Liver (tissue), 9 donors: ENCODE measurements around the gene TMPRSS2. TPM values are rescaled to one million over a fixed set of nuclear protein-coding genes. Genes with fewer than 3 reads are reported as not detected.

Experiments
- DNase-seq: peaks from one replicate; pipeline ENCODE4 v3.0.0-alpha.2; 2017; ENCODE audit warnings: low spot score
- H3K27ac ChIP-seq, 2 donors: one replicate each; pipeline ENCODE4 v1.7.0; 2013; ENCODE audit warnings: inconsistent platforms in 2 of 2, low read length in 2 of 2, control low read depth in 1 of 2, low read depth in 1 of 2, mild to moderate bottlenecking in 1 of 2
- H3K27me3 ChIP-seq, 4 donors: one replicate each; pipeline versions ENCODE4 v1.6.1 to v1.7.0; 2013; ENCODE audit warnings: low read length in 3 of 4, inconsistent platforms in 1 of 4, mild to moderate bottlenecking in 1 of 4, moderate library complexity in 1 of 4; ENCODE audit not compliant: control insufficient read depth in 4 of 4, insufficient read depth in 4 of 4
- H3K36me3 ChIP-seq, 4 donors: one replicate each; pipeline versions ENCODE4 v1.6.1 to v1.7.0; 2013; ENCODE audit warnings: low read length in 3 of 4, mild to moderate bottlenecking in 3 of 4, low read depth in 1 of 4, moderate library complexity in 1 of 4; ENCODE audit not compliant: control insufficient read depth in 4 of 4, insufficient read depth in 3 of 4
- H3K4me1 ChIP-seq, 4 donors: one replicate each; pipeline versions ENCODE4 v1.6.1 to v1.7.0; 2013; ENCODE audit warnings: low read length in 3 of 4, mild to moderate bottlenecking in 3 of 4, moderate library complexity in 1 of 4; ENCODE audit not compliant: control insufficient read depth in 4 of 4, insufficient read depth in 4 of 4
- H3K4me3 ChIP-seq, 3 donors: one replicate each; pipeline versions ENCODE4 v1.6.1 to v1.7.0; 2013; ENCODE audit warnings: low read length in 3 of 3, control low read depth in 1 of 3, low read depth in 1 of 3, mild to moderate bottlenecking in 1 of 3
- H3K9ac ChIP-seq, 2 donors: one replicate each; pipeline ENCODE4 v1.7.0; 2013; ENCODE audit warnings: low read length in 2 of 2, mild to moderate bottlenecking in 2 of 2, moderate library complexity in 2 of 2, control low read depth in 1 of 2, low read depth in 1 of 2
- H3K9me3 ChIP-seq, 4 donors: one replicate each; pipeline versions ENCODE4 v1.6.1 to v1.7.0; 2013; ENCODE audit warnings: low read length in 3 of 4; ENCODE audit not compliant: control insufficient read depth in 4 of 4
- EGR1 ChIP-seq, 2 donors: IDR thresholded peaks; 2 replicates each; pipeline ENCODE4 v1.6.1; 2016 to 2018; ENCODE audit warnings: antibody characterized with exemption in 2 of 2, low read depth in 2 of 2
- FOXA1 ChIP-seq: IDR thresholded peaks from 2 replicates; pipeline ENCODE4 v1.6.1; 2016; ENCODE audit warnings: antibody characterized with exemption
- FOXA2 ChIP-seq: IDR thresholded peaks from 2 replicates; pipeline ENCODE4 v1.6.1; 2016; ENCODE audit warnings: antibody characterized with exemption
- GABPA ChIP-seq, 2 donors: IDR thresholded peaks in 1 of 2; conservative IDR thresholded peaks in 1 of 2; 2 replicates each; pipeline ENCODE4 v1.6.1; 2016; ENCODE audit warnings: antibody characterized with exemption in 2 of 2, mild to moderate bottlenecking in 1 of 2, moderate library complexity in 1 of 2
- HNF4A ChIP-seq, 2 donors: conservative IDR thresholded peaks; 2 replicates each; pipeline ENCODE4 v1.6.1; 2016; ENCODE audit warnings: antibody characterized with exemption in 2 of 2, mild to moderate bottlenecking in 2 of 2
- HNF4G ChIP-seq: IDR thresholded peaks from 2 replicates; pipeline ENCODE4 v1.6.1; 2016; ENCODE audit warnings: antibody characterized with exemption
- JUND ChIP-seq, 2 donors: IDR thresholded peaks; 2 replicates each; pipeline ENCODE4 v1.6.1; 2016; ENCODE audit warnings: antibody characterized with exemption in 2 of 2
- NR2F2 ChIP-seq: IDR thresholded peaks from 2 replicates; pipeline ENCODE4 v1.6.1; 2016; ENCODE audit warnings: antibody characterized with exemption
- RAD21 ChIP-seq, 2 donors: IDR thresholded peaks; 2 replicates each; pipeline ENCODE4 v1.6.1; 2016; ENCODE audit warnings: antibody characterized with exemption in 2 of 2, mild to moderate bottlenecking in 2 of 2
- RXRA ChIP-seq, 2 donors: IDR thresholded peaks; 2 replicates each; pipeline ENCODE4 v1.6.1; 2017 to 2018; ENCODE audit warnings: antibody characterized with exemption in 2 of 2, mild to moderate bottlenecking in 1 of 2
- SP1 ChIP-seq: IDR thresholded peaks from 2 replicates; pipeline ENCODE4 v1.6.1; 2018; ENCODE audit warnings: antibody characterized with exemption, mild to moderate bottlenecking
- TAF1 ChIP-seq: conservative IDR thresholded peaks from 2 replicates; pipeline ENCODE4 v1.6.1; 2016; ENCODE audit warnings: antibody characterized with exemption, mild to moderate bottlenecking
- YY1 ChIP-seq: IDR thresholded peaks from 2 replicates; pipeline ENCODE4 v1.6.1; 2016; ENCODE audit warnings: antibody characterized with exemption, mild to moderate bottlenecking
- WGBS: extraction: QIAGEN DNeasy Blood & Tissue Kit; methylation state at CpG from one replicate; pipeline ENCODE4 v1.1.7; 2013; 5-methylcytosine and 5-hydroxymethylcytosine counted together
- polyA plus RNA-seq, 2 donors: library from polyadenylated mRNA; stranded (reverse) in 1 of 2; unstranded in 1 of 2; fragments of 200-250 nt in 1 of 2; fragments of >200 nt in 1 of 2; fragmentation: Nextera tagmentation in 1 of 2; extraction: Ambion mirVana in 1 of 2; gene quantifications; one replicate each; pipeline versions ENCODE4 v1.2.1 to v1.2.3, GENCODE V29; 2013 to 2015
- total RNA-seq, 2 donors: library from RNA; depleted of rRNA; stranded (reverse); fragments of >200 nt; gene quantifications; one replicate each; pipeline ENCODE4 v1.2.3, GENCODE V29; 2014
- TF ChIP-seq, protein P1 (sequence below): IDR thresholded peaks from 2 replicates; pipeline ENCODE4 v1.6.1; 2016; ENCODE audit warnings: antibody characterized with exemption, mild to moderate bottlenecking
- TF ChIP-seq, protein P2 (sequence below): IDR thresholded peaks from 2 replicates; pipeline ENCODE4 v1.6.1; 2016; ENCODE audit warnings: antibody characterized with exemption
- TF ChIP-seq, protein P3 (sequence below): fragments of 150-350 bp; IDR thresholded peaks from 2 replicates; pipeline ENCODE4 v1.5.1; 2017; ENCODE audit warnings: improper control_type of control experiment, low read depth, low read length; ENCODE audit not compliant: missing input control
- TF ChIP-seq, protein P4 (sequence below): IDR thresholded peaks from 2 replicates; pipeline ENCODE4 v1.6.1; 2016; ENCODE audit warnings: antibody characterized with exemption
- TF ChIP-seq, protein P5 (sequence below): IDR thresholded peaks from 2 replicates; pipeline ENCODE4 v1.6.1; 2016; ENCODE audit warnings: antibody characterized with exemption
- donor health status: healthy.
- donor health status: healthy.
- donor health status: healthy.
- donor health status: healthy.
- donor health status: healthy.

Gene TMPRSS2
- total and polyA plus RNA-seq, 4 donors, result 0.14 to 32.0 (median 11.4) TPM

DNA sequence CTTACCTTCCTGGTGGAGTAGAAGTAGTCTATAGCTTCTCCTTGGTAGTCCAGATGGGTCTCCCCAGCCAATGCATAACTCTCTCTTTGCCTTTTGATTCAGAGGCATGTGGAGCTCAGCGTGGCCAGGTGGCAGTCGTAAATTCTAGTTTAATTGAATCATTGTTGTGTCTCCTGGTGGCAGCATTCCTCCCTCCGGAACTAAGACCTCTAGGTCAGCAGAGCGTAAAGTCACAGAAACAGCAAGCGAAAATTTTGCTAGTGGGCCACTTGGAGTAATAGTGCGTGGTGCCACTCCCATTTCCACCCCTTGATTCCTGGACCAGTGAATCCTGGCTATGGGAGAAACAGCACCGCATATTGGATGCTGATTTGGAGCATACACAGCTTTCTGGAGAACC is 3.9 kb upstream of the TMPRSS2 start:
- no peaks in the 10 kb centered on the region for H3K36me3 ChIP-seq

GRCh38 chr21:41510500-41510899 is 2.5 kb upstream of the TMPRSS2 start:
- Histone ChIP-seq H3K4me1 (peaks cover 7 to 33% (median 21%) of the 10 kb centered on the region in 4 donors), H3K4me3 (no peak overlapping the region), H3K9me3 (no peaks in the 10 kb centered on the region), H3K36me3 (no peaks in the 10 kb centered on the region), H3K27me3 (no peaks in the 10 kb centered on the region), H3K27ac (peak overlapping the region; percentile 43 to 76), H3K9ac (no peak overlapping the region)
- 31% methylated on average over 2 of the region's 2 CpGs for WGBS
- TF ChIP-seq, protein P1, sequence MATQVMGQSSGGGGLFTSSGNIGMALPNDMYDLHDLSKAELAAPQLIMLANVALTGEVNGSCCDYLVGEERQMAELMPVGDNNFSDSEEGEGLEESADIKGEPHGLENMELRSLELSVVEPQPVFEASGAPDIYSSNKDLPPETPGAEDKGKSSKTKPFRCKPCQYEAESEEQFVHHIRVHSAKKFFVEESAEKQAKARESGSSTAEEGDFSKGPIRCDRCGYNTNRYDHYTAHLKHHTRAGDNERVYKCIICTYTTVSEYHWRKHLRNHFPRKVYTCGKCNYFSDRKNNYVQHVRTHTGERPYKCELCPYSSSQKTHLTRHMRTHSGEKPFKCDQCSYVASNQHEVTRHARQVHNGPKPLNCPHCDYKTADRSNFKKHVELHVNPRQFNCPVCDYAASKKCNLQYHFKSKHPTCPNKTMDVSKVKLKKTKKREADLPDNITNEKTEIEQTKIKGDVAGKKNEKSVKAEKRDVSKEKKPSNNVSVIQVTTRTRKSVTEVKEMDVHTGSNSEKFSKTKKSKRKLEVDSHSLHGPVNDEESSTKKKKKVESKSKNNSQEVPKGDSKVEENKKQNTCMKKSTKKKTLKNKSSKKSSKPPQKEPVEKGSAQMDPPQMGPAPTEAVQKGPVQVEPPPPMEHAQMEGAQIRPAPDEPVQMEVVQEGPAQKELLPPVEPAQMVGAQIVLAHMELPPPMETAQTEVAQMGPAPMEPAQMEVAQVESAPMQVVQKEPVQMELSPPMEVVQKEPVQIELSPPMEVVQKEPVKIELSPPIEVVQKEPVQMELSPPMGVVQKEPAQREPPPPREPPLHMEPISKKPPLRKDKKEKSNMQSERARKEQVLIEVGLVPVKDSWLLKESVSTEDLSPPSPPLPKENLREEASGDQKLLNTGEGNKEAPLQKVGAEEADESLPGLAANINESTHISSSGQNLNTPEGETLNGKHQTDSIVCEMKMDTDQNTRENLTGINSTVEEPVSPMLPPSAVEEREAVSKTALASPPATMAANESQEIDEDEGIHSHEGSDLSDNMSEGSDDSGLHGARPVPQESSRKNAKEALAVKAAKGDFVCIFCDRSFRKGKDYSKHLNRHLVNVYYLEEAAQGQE, result peak; percentile 75
- TF ChIP-seq, protein P2, sequence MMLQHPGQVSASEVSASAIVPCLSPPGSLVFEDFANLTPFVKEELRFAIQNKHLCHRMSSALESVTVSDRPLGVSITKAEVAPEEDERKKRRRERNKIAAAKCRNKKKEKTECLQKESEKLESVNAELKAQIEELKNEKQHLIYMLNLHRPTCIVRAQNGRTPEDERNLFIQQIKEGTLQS, result peak; percentile 38
- TF ChIP-seq NR2F2 (no peak), JUND (IDR thresholded peaks at IDR 0.05) (peak; percentile 50 to 86), HNF4A (conservative IDR thresholded peaks at IDR 0.05) (peak; percentile 99 to 100), RAD21 (IDR thresholded peaks at IDR 0.05) (peak; percentile 64 to 69), FOXA1 (peak; percentile 41), TAF1 (peak; percentile 19), GABPA (IDR thresholded peaks at IDR 0.05 in 1 of 2, conservative IDR thresholded peaks at IDR 0.05 in 1 of 2) (peak in 1 of 2 donors; percentile 53), FOXA2 (peak; percentile 68), SP1 (peak; percentile 96), EGR1 (IDR thresholded peaks at IDR 0.05; ENCODE audit: low read depth in 2 of 2) (peak in 1 of 2 donors; percentile 84), RXRA (IDR thresholded peaks at IDR 0.05) (peak; percentile 87 to 96), YY1 (peak; percentile 60), HNF4G (peak; percentile 96)
- TF ChIP-seq, protein P3, sequence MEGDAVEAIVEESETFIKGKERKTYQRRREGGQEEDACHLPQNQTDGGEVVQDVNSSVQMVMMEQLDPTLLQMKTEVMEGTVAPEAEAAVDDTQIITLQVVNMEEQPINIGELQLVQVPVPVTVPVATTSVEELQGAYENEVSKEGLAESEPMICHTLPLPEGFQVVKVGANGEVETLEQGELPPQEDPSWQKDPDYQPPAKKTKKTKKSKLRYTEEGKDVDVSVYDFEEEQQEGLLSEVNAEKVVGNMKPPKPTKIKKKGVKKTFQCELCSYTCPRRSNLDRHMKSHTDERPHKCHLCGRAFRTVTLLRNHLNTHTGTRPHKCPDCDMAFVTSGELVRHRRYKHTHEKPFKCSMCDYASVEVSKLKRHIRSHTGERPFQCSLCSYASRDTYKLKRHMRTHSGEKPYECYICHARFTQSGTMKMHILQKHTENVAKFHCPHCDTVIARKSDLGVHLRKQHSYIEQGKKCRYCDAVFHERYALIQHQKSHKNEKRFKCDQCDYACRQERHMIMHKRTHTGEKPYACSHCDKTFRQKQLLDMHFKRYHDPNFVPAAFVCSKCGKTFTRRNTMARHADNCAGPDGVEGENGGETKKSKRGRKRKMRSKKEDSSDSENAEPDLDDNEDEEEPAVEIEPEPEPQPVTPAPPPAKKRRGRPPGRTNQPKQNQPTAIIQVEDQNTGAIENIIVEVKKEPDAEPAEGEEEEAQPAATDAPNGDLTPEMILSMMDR, result no peak
- TF ChIP-seq, protein P4, sequence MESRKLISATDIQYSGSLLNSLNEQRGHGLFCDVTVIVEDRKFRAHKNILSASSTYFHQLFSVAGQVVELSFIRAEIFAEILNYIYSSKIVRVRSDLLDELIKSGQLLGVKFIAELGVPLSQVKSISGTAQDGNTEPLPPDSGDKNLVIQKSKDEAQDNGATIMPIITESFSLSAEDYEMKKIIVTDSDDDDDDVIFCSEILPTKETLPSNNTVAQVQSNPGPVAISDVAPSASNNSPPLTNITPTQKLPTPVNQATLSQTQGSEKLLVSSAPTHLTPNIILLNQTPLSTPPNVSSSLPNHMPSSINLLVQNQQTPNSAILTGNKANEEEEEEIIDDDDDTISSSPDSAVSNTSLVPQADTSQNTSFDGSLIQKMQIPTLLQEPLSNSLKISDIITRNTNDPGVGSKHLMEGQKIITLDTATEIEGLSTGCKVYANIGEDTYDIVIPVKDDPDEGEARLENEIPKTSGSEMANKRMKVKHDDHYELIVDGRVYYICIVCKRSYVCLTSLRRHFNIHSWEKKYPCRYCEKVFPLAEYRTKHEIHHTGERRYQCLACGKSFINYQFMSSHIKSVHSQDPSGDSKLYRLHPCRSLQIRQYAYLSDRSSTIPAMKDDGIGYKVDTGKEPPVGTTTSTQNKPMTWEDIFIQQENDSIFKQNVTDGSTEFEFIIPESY, result peak; percentile 89
- TF ChIP-seq, protein P5, sequence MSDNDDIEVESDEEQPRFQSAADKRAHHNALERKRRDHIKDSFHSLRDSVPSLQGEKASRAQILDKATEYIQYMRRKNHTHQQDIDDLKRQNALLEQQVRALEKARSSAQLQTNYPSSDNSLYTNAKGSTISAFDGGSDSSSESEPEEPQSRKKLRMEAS, result peak; percentile 95
- no peak for DNase-seq

More for the DNA sequence above, 3.9 kb upstream of the TMPRSS2 start:
- H3K27ac ChIP-seq, result no peak overlapping the region
- WGBS, result 74% methylated on average over 7 of the region's 7 CpGs
- no peaks in the 10 kb centered on the region for H3K27me3 ChIP-seq
- no peak overlapping the region for H3K4me3 ChIP-seq
- H3K4me1 ChIP-seq, result peaks cover 7 to 19% (median 14%) of the 10 kb centered on the region in 4 donors
- no peak overlapping the region for H3K9ac ChIP-seq
- DNase-seq, result no peak
- TF ChIP-seq, protein P1, result no peak
- TF ChIP-seq HNF4A (conservative IDR thresholded peaks at IDR 0.05) (no peak), NR2F2 (no peak), EGR1 (IDR thresholded peaks at IDR 0.05; ENCODE audit: low read depth in 2 of 2) (no peak), GABPA (IDR thresholded peaks at IDR 0.05 in 1 of 2, conservative IDR thresholded peaks at IDR 0.05 in 1 of 2) (no peak), RAD21 (IDR thresholded peaks at IDR 0.05) (no peak), TAF1 (no peak), SP1 (no peak), RXRA (IDR thresholded peaks at IDR 0.05) (no peak)
- no peaks in the 10 kb centered on the region for H3K9me3 ChIP-seq
